ENCODE data around the gene EXTL1.

The EXTL1 gene

DNA sequence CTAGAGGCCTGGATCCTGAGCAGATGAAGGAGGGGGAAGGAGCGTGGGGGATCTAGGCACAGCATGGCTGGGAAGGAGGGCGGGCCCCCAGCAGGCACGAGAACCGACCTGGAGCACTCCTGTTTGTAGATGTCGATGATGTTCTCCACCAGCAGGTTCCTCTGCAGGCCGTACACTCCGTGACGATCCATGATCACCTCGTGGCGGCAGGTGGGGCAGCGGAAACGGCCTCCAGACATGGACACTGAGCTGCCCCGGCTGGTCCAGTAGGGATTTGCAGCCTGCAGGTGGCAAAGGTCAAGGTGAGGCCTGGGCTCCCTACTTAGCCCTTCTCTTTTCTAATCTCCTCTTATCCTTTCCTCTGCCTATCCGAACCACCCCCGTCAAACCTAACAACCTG, 44.6 kb downstream of the EXTL1 start:
- H3K27me3 ChIP-seq (ENCODE audit: insufficient read depth, low read length): no peaks in the 10 kb centered on the region
- no peak overlapping the region for H3K9ac ChIP-seq (ENCODE audit: low read depth, low read length)
- H3K27ac ChIP-seq (ENCODE audit: low read depth, low read length): no peak overlapping the region
- no peaks in the 10 kb centered on the region for H3K36me3 ChIP-seq (ENCODE audit: insufficient read depth, low read length)
- peaks cover 3% of the 10 kb centered on the region; the same call in 1 of the 2 replicates for H3K4me1 ChIP-seq (ENCODE audit: insufficient read depth, low read length)
- no peak overlapping the region for H3K4me3 ChIP-seq (ENCODE audit: low read length)
- no peaks in the 10 kb centered on the region for H3K9me3 ChIP-seq (ENCODE audit: insufficient read depth, low read depth, low read length)
- 86% methylated on average over 15 of the region's 15 CpGs for WGBS

DNA sequence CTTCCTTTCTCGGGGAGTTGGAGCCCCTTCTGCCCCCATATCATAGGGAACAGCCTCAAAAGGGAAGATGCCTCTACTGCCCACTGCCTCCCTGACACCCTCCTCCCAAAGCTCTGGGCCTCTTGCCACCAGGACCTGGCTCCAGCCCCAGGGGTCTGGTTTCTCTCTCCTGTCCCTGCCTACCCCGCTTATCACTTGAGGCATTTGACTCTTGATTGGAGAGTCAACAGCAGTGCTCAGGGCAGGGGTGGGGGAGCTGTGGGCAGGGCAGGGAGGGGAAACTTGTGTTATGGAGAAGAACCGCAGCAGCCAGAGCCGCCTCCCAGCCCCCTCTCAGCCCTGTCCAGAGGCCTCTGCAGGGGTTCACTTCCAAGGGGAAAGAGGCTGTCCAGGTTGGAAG, 45.3 kb downstream of the EXTL1 start:
- Histone ChIP-seq H3K27ac (ENCODE audit: low read depth, low read length) (no peak overlapping the region), H3K27me3 (ENCODE audit: insufficient read depth, low read length) (no peaks in the 10 kb centered on the region), H3K4me3 (ENCODE audit: low read length) (no peak overlapping the region), H3K9ac (ENCODE audit: low read depth, low read length) (no peak overlapping the region), H3K36me3 (ENCODE audit: insufficient read depth, low read length) (no peaks in the 10 kb centered on the region), H3K4me1 (ENCODE audit: insufficient read depth, low read length) (peaks cover 3% of the 10 kb centered on the region; the same call in 1 of the 2 replicates), H3K9me3 (ENCODE audit: insufficient read depth, low read depth, low read length) (no peaks in the 10 kb centered on the region)
- 33% methylated on average over 4 of the region's 4 CpGs for WGBS

DNA sequence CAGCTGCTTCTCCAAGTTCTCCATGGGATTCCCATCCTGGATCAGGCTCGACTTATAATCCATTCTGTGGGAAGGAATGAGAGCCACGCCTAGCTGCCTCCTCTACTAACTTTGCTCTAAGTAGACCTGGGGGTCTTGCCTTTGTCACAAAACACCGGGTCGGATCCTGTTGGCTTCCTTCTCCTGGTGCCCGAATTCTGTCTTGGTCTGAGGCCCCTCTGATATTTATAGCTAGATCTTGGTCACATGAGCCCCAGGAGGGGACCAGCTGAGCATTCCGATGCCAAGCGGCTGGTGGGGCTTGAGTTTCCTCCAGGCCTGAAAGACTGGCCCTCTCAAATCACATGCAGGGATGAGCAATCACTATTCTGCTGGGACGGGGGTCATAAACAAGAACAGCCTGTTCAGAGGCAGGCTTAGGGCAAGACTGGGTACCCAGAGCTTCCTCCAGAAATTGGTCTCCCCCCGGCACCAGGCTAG, 45.9 kb downstream of the EXTL1 start, which contains the start of gene TRIM63:
TSS of gene TRIM63 (minus strand) at position 199 of the 480 bp plus-strand sequence. CDS start at position 63, 136 bp downstream.
- 83% methylated on average over 9 of the region's 9 CpGs for WGBS
- Histone ChIP-seq H3K27me3 (ENCODE audit: insufficient read depth, low read length) (no peaks in the 10 kb centered on the region), H3K27ac (ENCODE audit: low read depth, low read length) (no peak within 1 kb of the TSS), H3K9ac (ENCODE audit: low read depth, low read length) (no peak within 1 kb of the TSS), H3K4me3 (ENCODE audit: low read length) (no peak within 1 kb of the TSS), H3K36me3 (ENCODE audit: insufficient read depth, low read length) (no peaks in the 10 kb centered on the region), H3K9me3 (ENCODE audit: insufficient read depth, low read depth, low read length) (no peaks in the 10 kb centered on the region), H3K4me1 (ENCODE audit: insufficient read depth, low read length) (peaks cover 3% of the 10 kb centered on the region; the same call in 1 of the 2 replicates)

DNA sequence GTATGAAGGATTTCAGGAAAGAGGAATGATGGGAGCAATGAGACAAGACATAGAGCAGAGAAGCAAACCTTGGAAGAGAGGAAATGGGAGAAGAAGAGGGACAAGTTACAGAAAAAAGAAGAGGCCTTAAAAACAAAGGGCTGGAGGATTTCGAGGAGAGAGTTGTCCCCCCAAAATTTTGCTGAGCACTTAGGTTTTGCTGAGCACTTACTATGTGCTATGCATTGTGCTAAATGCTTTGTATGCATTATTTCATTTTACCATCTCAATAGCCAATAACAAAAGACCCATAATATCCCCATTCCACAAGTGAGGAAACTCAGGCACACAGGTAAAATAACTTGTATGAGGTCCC, 48.3 kb downstream of the EXTL1 start:
- WGBS: 90% methylated on average over 1 of the region's 1 CpG
- H3K36me3 ChIP-seq (ENCODE audit: insufficient read depth, low read length): no peaks in the 10 kb centered on the region
- peaks cover 3% of the 10 kb centered on the region; the same call in 1 of the 2 replicates for H3K4me1 ChIP-seq (ENCODE audit: insufficient read depth, low read length)
- H3K4me3 ChIP-seq (ENCODE audit: low read length): no peak overlapping the region
- H3K27ac ChIP-seq (ENCODE audit: low read depth, low read length): no peak overlapping the region
- no peaks in the 10 kb centered on the region for H3K27me3 ChIP-seq (ENCODE audit: insufficient read depth, low read length)
- no peak overlapping the region for H3K9ac ChIP-seq (ENCODE audit: low read depth, low read length)
- H3K9me3 ChIP-seq (ENCODE audit: insufficient read depth, low read depth, low read length): no peaks in the 10 kb centered on the region

DNA sequence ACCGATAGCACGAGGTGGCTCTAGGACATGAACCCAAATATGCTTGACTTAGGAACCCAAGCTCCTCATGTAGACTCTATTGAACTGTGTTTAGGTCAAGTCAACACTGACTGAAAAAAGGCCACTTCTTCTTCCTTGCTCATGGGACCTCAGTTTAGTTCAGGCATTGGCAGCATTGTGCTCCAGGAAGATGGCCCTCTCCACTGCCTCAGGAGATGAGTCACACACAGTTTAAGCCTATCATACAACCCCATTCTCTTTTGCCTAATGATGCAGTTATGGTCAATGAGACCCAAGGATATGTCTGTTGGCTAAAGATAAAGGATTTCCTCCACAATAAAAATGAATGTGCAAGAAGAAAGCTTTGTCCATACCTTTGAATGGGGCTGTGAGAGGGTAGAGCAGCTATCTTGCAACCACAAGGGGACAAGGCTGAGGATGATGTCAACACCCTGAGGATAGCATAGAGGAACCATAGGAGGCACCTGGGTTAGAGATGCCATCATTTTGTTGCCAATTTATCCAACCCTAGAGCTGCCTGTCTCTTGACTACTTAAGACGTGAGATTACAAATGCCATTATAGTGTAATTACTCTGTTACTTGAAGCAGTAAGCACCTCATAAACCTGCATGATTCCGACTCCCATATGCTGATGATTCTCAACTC, 48.9 kb downstream of the EXTL1 start:
- Histone ChIP-seq H3K4me1 (ENCODE audit: insufficient read depth, low read length) (peaks cover 3% of the 10 kb centered on the region; the same call in 1 of the 2 replicates), H3K36me3 (ENCODE audit: insufficient read depth, low read length) (no peaks in the 10 kb centered on the region), H3K9me3 (ENCODE audit: insufficient read depth, low read depth, low read length) (no peaks in the 10 kb centered on the region), H3K4me3 (ENCODE audit: low read length) (no peak overlapping the region), H3K27ac (ENCODE audit: low read depth, low read length) (no peak overlapping the region), H3K27me3 (ENCODE audit: insufficient read depth, low read length) (no peaks in the 10 kb centered on the region), H3K9ac (ENCODE audit: low read depth, low read length) (no peak overlapping the region)
- WGBS: 90% methylated on average over 4 of the region's 4 CpGs

DNA sequence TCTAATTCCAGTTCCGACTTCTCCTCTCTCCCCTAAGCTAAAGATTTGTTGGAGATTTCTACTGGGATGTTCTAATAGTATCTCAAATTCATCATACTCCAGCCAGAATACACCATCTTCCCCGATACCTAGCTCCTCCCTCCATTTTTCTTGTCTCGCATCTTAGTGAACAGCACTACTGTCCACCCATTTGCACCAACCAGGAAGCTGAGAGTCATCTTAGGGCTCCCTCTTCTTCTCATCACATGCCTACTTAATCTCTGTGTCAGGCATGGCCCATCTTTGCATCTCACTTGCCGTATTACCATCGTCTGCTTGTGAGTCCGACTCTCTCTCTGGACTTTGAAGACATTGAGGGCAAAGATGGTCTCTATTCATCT, 49.4 kb downstream of the EXTL1 start:
- H3K36me3 ChIP-seq (ENCODE audit: insufficient read depth, low read length): no peaks in the 10 kb centered on the region
- WGBS: 95% methylated on average over 5 of the region's 6 CpGs
- peaks cover 3% of the 10 kb centered on the region; the same call in 1 of the 2 replicates for H3K4me1 ChIP-seq (ENCODE audit: insufficient read depth, low read length)
- no peak overlapping the region for H3K4me3 ChIP-seq (ENCODE audit: low read length)
- no peaks in the 10 kb centered on the region for H3K27me3 ChIP-seq (ENCODE audit: insufficient read depth, low read length)
- no peak overlapping the region for H3K27ac ChIP-seq (ENCODE audit: low read depth, low read length)
- H3K9me3 ChIP-seq (ENCODE audit: insufficient read depth, low read depth, low read length): no peaks in the 10 kb centered on the region
- H3K9ac ChIP-seq (ENCODE audit: low read depth, low read length): no peak overlapping the region

DNA sequence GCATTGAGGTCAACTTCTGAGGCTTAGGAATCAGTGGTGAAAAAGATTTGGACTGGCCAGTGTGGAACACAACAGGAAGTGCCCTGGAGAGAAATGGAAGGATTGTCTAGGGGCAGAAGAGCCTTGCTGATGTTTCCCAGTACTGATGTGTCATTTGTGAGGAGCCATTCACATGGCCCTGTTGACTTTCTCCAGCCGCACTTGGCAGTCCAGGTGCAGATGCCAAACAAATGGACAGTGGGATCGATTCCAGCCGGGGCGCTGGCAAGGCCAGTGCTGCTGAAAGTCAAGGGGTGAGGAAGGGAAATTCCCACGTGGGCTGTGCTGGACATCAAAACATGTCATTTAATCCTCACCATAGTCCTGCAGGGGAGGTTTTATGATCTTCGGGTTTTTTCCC, 50.7 kb downstream of the EXTL1 start:
- Histone ChIP-seq H3K4me3 (ENCODE audit: low read length) (no peak overlapping the region), H3K27ac (ENCODE audit: low read depth, low read length) (no peak overlapping the region), H3K9me3 (ENCODE audit: insufficient read depth, low read depth, low read length) (no peaks in the 10 kb centered on the region), H3K9ac (ENCODE audit: low read depth, low read length) (no peak overlapping the region), H3K4me1 (ENCODE audit: insufficient read depth, low read length) (peaks cover 3% of the 10 kb centered on the region; the same call in 1 of the 2 replicates), H3K27me3 (ENCODE audit: insufficient read depth, low read length) (no peaks in the 10 kb centered on the region), H3K36me3 (ENCODE audit: insufficient read depth, low read length) (no peaks in the 10 kb centered on the region)
- 89% methylated on average over 6 of the region's 6 CpGs for WGBS

DNA sequence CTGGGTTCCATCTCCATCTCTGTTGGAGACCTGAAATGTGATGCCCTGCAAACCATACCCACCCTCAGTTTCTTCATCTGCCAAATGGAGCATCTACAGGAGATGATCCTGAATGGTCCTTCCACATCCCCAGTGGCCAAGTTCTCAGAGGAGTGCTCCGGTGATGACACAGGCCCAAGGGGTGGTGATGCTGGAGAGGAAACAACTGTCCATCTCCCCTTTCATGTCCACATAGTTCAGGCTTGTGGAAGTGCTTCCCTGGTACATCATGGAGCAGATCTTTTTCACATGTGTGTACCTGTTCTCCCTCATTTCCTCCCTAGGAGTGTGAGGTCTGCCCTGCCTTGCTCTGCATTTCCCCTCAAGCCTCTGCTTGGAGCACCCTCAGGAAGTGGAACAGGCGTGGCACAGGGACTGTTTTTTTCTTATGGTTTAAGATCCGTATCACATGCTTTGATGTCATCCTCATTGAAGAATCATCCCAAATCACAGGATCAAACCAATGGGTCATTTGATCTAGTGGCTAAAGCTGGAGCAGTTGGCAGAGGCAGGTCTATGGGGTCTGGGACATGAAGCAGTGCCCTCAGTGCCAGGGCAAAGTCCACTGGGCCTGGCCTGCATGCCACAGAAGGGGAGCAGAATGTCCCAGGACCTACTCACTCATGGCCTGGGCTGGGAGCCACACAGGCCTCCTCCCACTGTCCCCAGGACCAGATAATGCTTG, 54.0 kb downstream of the EXTL1 start:
- Histone ChIP-seq H3K27ac (ENCODE audit: low read depth, low read length) (no peak overlapping the region), H3K9ac (ENCODE audit: low read depth, low read length) (no peak overlapping the region), H3K27me3 (ENCODE audit: insufficient read depth, low read length) (no peaks in the 10 kb centered on the region), H3K9me3 (ENCODE audit: insufficient read depth, low read depth, low read length) (no peaks in the 10 kb centered on the region), H3K4me3 (ENCODE audit: low read length) (no peak overlapping the region), H3K36me3 (ENCODE audit: insufficient read depth, low read length) (no peaks in the 10 kb centered on the region), H3K4me1 (ENCODE audit: insufficient read depth, low read length) (peaks cover 7% of the 10 kb centered on the region)
- 90% methylated on average over 3 of the region's 3 CpGs for WGBS

DNA sequence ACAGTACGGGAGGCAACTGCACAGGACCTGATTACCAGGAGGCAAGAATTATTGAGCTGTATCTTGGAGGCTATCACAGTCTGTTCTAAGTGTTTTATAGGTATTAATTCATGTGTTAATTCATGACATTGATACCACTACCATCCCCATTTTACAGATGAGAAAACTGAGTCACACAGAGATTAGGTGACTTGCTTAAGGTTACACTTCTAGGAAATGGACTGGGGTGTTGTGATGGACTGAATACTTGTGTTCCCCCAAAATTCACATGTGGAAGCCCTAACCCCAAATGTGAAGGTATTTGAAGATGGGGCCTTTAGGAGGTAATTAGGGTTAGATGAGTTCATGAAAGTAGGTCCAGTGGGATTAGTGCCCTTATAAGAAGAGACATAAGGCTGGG, 55.9 kb downstream of the EXTL1 start:
- H3K27ac ChIP-seq (ENCODE audit: low read depth, low read length): no peak overlapping the region
- no peak overlapping the region for H3K9ac ChIP-seq (ENCODE audit: low read depth, low read length)
- H3K36me3 ChIP-seq (ENCODE audit: insufficient read depth, low read length): no peaks in the 10 kb centered on the region
- H3K27me3 ChIP-seq (ENCODE audit: insufficient read depth, low read length): no peaks in the 10 kb centered on the region; the same call in 1 of the 2 replicates
- WGBS: 100% methylated on average over 1 of the region's 1 CpG
- H3K9me3 ChIP-seq (ENCODE audit: insufficient read depth, low read depth, low read length): no peaks in the 10 kb centered on the region
- H3K4me1 ChIP-seq (ENCODE audit: insufficient read depth, low read length): peaks cover 7% of the 10 kb centered on the region
- no peak overlapping the region for H3K4me3 ChIP-seq (ENCODE audit: low read length)

DNA sequence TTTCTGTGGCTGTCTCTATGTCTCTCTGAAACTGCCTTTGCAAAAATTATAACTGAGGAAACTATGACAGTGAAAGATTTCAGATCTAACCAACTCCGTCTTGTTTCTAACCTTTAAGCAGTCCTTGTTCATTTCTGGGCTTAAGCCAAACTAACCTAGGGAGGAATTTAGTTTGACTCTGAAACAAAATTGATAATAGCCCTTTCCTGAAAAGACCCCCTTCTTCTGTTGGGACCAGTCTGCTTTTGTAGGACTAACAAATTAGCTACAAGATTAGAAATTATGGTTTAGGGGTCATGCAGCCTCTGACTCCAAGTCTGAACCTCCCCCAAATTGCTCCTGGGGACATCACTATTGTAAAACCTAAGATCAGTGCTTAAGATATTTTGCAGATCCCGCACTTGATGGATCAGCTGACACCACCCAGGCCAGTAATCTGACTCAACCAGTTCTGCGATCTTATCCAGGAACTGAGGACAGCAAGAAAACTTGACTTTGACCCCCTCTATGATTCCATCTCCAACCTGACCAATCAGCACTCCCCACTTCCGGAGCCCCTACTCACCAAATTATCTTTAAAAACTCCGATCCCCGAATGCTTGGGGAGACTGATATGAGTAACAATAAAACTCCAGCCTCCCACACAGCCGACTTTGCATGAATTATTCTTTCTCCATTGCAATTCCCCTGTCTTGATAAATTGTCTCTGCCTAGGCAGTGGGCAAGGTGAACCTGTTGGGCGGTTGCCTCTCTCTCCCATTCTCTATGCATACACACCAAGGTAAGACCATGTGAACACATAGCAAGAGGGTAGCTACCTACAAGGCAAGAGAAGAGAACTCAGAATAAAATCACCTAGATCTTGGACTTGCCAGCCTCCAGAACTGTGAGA, 57.0 kb downstream of the EXTL1 start:
- Histone ChIP-seq H3K27ac (ENCODE audit: low read depth, low read length) (no peak overlapping the region), H3K36me3 (ENCODE audit: insufficient read depth, low read length) (no peaks in the 10 kb centered on the region), H3K4me3 (ENCODE audit: low read length) (no peak overlapping the region), H3K4me1 (ENCODE audit: insufficient read depth, low read length) (peaks cover 7% of the 10 kb centered on the region), H3K9me3 (ENCODE audit: insufficient read depth, low read depth, low read length) (no peaks in the 10 kb centered on the region), H3K27me3 (ENCODE audit: insufficient read depth, low read length) (peaks cover 3% of the 10 kb centered on the region), H3K9ac (ENCODE audit: low read depth, low read length) (no peak overlapping the region)
- 88% methylated on average over 8 of the region's 8 CpGs for WGBS

DNA sequence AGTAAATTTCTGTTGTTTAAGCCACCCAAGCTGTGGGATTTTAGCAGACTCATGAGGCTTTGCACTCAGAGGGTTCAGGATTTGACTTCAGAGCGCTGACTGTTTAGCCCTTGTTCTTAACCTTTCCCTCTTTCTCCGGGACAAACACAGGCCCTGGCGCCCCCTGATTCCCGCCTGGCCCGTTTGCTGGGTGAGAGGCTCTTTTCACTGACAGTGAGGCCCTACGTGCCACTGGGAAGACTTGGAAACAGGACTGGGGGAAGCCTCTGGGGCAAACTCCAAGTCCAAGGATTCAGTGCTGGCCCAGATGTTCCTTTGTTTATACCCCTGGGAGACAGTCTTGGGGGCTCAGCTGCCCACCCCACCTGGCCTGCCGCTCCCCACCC, 57.6 kb downstream of the EXTL1 start:
- H3K9me3 ChIP-seq (ENCODE audit: insufficient read depth, low read depth, low read length): no peaks in the 10 kb centered on the region
- H3K36me3 ChIP-seq (ENCODE audit: insufficient read depth, low read length): no peaks in the 10 kb centered on the region
- H3K4me3 ChIP-seq (ENCODE audit: low read length): no peak overlapping the region
- H3K27ac ChIP-seq (ENCODE audit: low read depth, low read length): no peak overlapping the region
- 76% methylated on average over 7 of the region's 7 CpGs for WGBS
- H3K4me1 ChIP-seq (ENCODE audit: insufficient read depth, low read length): peaks cover 7% of the 10 kb centered on the region
- H3K27me3 ChIP-seq (ENCODE audit: insufficient read depth, low read length): peaks cover 8% of the 10 kb centered on the region
- H3K9ac ChIP-seq (ENCODE audit: low read depth, low read length): no peak overlapping the region
